GM21619 (cell line): ENCODE results near the gene SWAP70.
"Not testable (repeated sequence)": the region's sequence is repeated elsewhere in the genome, so short reads cannot be mapped to it uniquely, and the experiment has no call there.

Experiments used
- ATAC-seq: cut with Tn5 transposase; IDR thresholded peaks from one replicate; pipeline ENCODE4 v1.9.1; 2021; ENCODE audit not compliant: unreplicated experiment

SWAP70 gene

GRCh38 chr11:9663699-9664275, at the start of gene SWAP70:
SWAP70 (plus strand) TSS chr11:9664077; CDS start chr11:9664180, 103 bp downstream.
- ATAC-seq, result peak; percentile 79

GRCh38 chr11:9615031-9615451, 48.8 kb upstream of the SWAP70 start:
- ATAC-seq, result peak; percentile 56

- no peak for ATAC-seq
These were observed 47.7 kb upstream of the SWAP70 start for GRCh38 chr11:9616042-9616675.

GRCh38 chr11:9616858-9617257, 47.0 kb upstream of the SWAP70 start:
- no peak for ATAC-seq

GRCh38 chr11:9617940-9618339, 45.9 kb upstream of the SWAP70 start:
- no peak for ATAC-seq

- no peak for ATAC-seq
These were observed 44.9 kb upstream of the SWAP70 start for GRCh38 chr11:9619004-9619403.

GRCh38 chr11:9619971-9620370, 43.9 kb upstream of the SWAP70 start:
- ATAC-seq, result no peak

- not testable (repeated sequence) for ATAC-seq
These were observed 41.5 kb upstream of the SWAP70 start for GRCh38 chr11:9622353-9622752.

- not testable (repeated sequence) for ATAC-seq
These were observed 40.8 kb upstream of the SWAP70 start for GRCh38 chr11:9623053-9623452.

GRCh38 chr11:9624448-9624847, 39.4 kb upstream of the SWAP70 start:
- no peak for ATAC-seq

GRCh38 chr11:9625162-9625561, 38.7 kb upstream of the SWAP70 start:
- ATAC-seq, result no peak

GRCh38 chr11:9625728-9626127, 38.1 kb upstream of the SWAP70 start:
- no peak for ATAC-seq

GRCh38 chr11:9626496-9627394, 37.1 kb upstream of the SWAP70 start:
- ATAC-seq, result no peak

GRCh38 chr11:9629064-9629463, 34.8 kb upstream of the SWAP70 start:
- ATAC-seq, result no peak

GRCh38 chr11:9633679-9634078, 30.2 kb upstream of the SWAP70 start:
- ATAC-seq, result no peak

GRCh38 chr11:9636691-9637090, 27.2 kb upstream of the SWAP70 start:
- ATAC-seq, result no peak

GRCh38 chr11:9639099-9639498, 24.8 kb upstream of the SWAP70 start:
- ATAC-seq, result no peak

- no peak for ATAC-seq
These were observed 23.9 kb upstream of the SWAP70 start for GRCh38 chr11:9639985-9640384.

GRCh38 chr11:9642894-9643293, 21.0 kb upstream of the SWAP70 start:
- ATAC-seq, result no peak

GRCh38 chr11:9643751-9644150, 20.1 kb upstream of the SWAP70 start:
- peak; percentile 78 for ATAC-seq

GRCh38 chr11:9645881-9646280, 18.0 kb upstream of the SWAP70 start:
- no peak for ATAC-seq

- no peak for ATAC-seq
These were observed 17.6 kb upstream of the SWAP70 start for GRCh38 chr11:9646324-9646723.
